ENCODE data around the gene KCNJ12.
A peak's percentile ranks its signal among the peaks of the same experiment; 100 is the strongest.

The KCNJ12 gene

DNA sequence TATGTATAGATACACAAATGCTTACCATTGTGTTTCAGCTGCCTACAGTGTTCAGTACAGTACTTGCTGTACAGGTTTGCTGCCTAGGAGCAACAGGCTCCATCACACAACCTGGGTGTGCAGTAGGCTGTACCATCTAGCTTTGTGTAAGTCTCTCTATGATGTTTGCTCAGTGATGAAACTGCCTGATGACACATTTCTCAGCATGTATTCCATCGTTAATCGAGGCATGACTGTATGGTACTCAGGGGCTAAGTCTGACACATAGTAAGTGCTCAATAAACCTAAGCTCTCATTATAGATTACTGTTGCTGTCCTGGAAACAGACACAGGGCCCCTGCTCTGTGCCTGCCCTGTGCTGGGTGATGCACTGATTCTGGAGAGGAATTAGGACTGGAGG lies 18.1 kb downstream of the KCNJ12 start (continued):
- TF ChIP-seq, protein P1, sequence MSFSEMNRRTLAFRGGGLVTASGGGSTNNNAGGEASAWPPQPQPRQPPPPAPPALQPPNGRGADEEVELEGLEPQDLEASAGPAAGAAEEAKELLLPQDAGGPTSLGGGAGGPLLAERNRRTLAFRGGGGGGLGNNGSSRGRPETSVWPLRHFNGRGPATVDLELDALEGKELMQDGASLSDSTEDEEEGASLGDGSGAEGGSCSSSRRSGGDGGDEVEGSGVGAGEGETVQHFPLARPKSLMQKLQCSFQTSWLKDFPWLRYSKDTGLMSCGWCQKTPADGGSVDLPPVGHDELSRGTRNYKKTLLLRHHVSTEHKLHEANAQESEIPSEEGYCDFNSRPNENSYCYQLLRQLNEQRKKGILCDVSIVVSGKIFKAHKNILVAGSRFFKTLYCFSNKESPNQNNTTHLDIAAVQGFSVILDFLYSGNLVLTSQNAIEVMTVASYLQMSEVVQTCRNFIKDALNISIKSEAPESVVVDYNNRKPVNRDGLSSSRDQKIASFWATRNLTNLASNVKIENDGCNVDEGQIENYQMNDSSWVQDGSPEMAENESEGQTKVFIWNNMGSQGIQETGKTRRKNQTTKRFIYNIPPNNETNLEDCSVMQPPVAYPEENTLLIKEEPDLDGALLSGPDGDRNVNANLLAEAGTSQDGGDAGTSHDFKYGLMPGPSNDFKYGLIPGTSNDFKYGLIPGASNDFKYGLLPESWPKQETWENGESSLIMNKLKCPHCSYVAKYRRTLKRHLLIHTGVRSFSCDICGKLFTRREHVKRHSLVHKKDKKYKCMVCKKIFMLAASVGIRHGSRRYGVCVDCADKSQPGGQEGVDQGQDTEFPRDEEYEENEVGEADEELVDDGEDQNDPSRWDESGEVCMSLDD (tag by site-specific recombination; IDR thresholded peaks at IDR 0.05), result no peak
- TF ChIP-seq ZIC2 (tag by site-specific recombination; IDR thresholded peaks at IDR 0.05), result peak; percentile 65
- TF ChIP-seq, protein P2, sequence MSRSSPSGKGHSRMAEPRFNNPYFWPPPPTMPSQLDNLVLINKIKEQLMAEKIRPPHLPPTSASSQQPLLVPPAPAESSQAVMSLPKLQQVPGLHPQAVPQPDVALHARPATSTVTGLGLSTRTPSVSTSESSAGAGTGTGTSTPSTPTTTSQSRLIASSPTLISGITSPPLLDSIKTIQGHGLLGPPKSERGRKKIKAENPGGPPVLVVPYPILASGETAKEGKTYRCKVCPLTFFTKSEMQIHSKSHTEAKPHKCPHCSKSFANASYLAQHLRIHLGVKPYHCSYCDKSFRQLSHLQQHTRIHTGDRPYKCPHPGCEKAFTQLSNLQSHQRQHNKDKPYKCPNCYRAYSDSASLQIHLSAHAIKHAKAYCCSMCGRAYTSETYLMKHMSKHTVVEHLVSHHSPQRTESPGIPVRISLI (tag by site-specific recombination; IDR thresholded peaks at IDR 0.05), result no peak
- no peak for TF ChIP-seq ZNF138 (tag by site-specific recombination; IDR thresholded peaks at IDR 0.05; ENCODE audit: borderline replicate concordance)
- no peak for TF ChIP-seq KLF9 (tag by site-specific recombination; IDR thresholded peaks at IDR 0.05; ENCODE audit: low read depth)
- TF ChIP-seq ZNF830 (tag by site-specific recombination; IDR thresholded peaks at IDR 0.05; ENCODE audit: low read depth), result no peak
- no peak for TF ChIP-seq ZNF10 (tag by site-specific recombination; IDR thresholded peaks at IDR 0.05)
- TF ChIP-seq, protein P3, sequence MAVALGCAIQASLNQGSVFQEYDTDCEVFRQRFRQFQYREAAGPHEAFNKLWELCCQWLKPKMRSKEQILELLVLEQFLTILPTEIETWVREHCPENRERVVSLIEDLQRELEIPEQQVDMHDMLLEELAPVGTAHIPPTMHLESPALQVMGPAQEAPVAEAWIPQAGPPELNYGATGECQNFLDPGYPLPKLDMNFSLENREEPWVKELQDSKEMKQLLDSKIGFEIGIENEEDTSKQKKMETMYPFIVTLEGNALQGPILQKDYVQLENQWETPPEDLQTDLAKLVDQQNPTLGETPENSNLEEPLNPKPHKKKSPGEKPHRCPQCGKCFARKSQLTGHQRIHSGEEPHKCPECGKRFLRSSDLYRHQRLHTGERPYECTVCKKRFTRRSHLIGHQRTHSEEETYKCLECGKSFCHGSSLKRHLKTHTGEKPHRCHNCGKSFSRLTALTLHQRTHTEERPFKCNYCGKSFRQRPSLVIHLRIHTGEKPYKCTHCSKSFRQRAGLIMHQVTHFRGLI (tag by site-specific recombination; IDR thresholded peaks at IDR 0.05), result no peak
- no peak for TF ChIP-seq ZNF433 (tag by site-specific recombination; IDR thresholded peaks at IDR 0.05; ENCODE audit: low read depth)
- TF ChIP-seq, protein P4, sequence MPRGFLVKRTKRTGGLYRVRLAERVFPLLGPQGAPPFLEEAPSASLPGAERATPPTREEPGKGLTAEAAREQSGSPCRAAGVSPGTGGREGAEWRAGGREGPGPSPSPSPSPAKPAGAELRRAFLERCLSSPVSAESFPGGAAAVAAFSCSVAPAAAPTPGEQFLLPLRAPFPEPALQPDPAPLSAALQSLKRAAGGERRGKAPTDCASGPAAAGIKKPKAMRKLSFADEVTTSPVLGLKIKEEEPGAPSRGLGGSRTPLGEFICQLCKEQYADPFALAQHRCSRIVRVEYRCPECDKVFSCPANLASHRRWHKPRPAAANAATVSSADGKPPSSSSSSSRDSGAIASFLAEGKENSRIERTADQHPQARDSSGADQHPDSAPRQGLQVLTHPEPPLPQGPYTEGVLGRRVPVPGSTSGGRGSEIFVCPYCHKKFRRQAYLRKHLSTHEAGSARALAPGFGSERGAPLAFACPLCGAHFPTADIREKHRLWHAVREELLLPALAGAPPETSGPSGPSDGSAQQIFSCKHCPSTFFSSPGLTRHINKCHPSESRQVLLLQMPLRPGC (tag by site-specific recombination; IDR thresholded peaks at IDR 0.05), result no peak
- no peak for TF ChIP-seq GLIS2 (tag by site-specific recombination; IDR thresholded peaks at IDR 0.05)

DNA sequence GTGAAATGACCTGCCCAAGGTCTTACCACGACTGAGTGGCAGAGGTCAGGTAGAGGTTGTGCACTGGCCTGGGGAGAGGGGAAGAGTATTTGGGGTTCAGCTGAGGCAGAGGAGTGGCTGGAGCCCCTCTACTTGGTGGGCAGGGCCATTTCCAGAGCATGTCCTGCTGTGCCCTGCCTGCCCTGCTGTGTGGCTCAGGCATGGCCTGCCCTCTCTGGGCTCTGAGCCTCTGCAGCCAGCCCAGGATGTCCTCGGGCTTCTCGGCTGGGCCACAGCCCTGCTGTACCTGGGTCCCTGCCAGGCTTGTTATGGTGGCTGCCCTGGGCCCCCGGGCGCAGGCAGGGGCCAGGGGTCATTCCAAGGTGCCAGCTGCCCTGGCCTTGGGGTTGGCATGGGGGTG lies 19.6 kb downstream of the KCNJ12 start:
- ChIA-PET POLR2A (interaction anchor here (0.6 kb wide), 1 partner anchor 78 kb away, joined by 3 read pairs; no protein-coding TSS in a partner anchor), CTCF (no interaction called here)
- TF ChIP-seq ZNF19 (tag by site-specific recombination; IDR thresholded peaks at IDR 0.05; ENCODE audit: low read depth) (no peak), ZBTB8A (tag by site-specific recombination; IDR thresholded peaks at IDR 0.05) (no peak), ZNF670 (tag by site-specific recombination; IDR thresholded peaks at IDR 0.05; ENCODE audit: low read depth) (no peak), PRDM1 (tag by site-specific recombination; IDR thresholded peaks at IDR 0.05) (no peak), ZNF707 (tag by site-specific recombination; IDR thresholded peaks at IDR 0.05) (no peak), ZNF391 (tag by site-specific recombination; IDR thresholded peaks at IDR 0.05; ENCODE audit: borderline replicate concordance, low read depth) (no peak), HOXD13 (CRISPR knock-in tag; IDR thresholded peaks at IDR 0.05; ENCODE audit: borderline replicate concordance) (no peak), ZNF701 (tag by site-specific recombination; IDR thresholded peaks at IDR 0.05) (no peak), ZNF48 (tag by site-specific recombination; IDR thresholded peaks at IDR 0.05) (no peak), ZNF626 (tag by site-specific recombination; IDR thresholded peaks at IDR 0.05) (no peak), ZBTB20 (tag by site-specific recombination; IDR thresholded peaks at IDR 0.05) (no peak), ZNF544 (tag by site-specific recombination; IDR thresholded peaks at IDR 0.05) (no peak), KLF10 (tag by site-specific recombination; IDR thresholded peaks at IDR 0.05) (no peak), TRIM28 (IDR thresholded peaks at IDR 0.05; ENCODE audit: borderline replicate concordance, low read length) (no peak), ZNF791 (tag by site-specific recombination; IDR thresholded peaks at IDR 0.05) (no peak)
- TF ChIP-seq, protein P5, sequence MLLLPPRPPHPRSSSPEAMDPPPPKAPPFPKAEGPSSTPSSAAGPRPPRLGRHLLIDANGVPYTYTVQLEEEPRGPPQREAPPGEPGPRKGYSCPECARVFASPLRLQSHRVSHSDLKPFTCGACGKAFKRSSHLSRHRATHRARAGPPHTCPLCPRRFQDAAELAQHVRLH (tag by site-specific recombination; IDR thresholded peaks at IDR 0.05), result no peak
- Histone ChIP-seq H3K4me1 (ENCODE audit: control insufficient read depth, insufficient read depth, low read length) (no peaks in the 10 kb centered on the region), H3K4me3 (ENCODE audit: low read depth, low read length) (no peak overlapping the region), H3K9me3 (ENCODE audit: control insufficient read depth, insufficient read depth, low read depth, low read length) (no peaks in the 10 kb centered on the region), H3K27ac (ENCODE audit: extremely low read depth, low read depth, low read length) (no peak overlapping the region), H3K36me3 (ENCODE audit: control insufficient read depth in 2 of 2, insufficient read depth in 1 of 2, low read length in 2 of 2) (no peaks in the 10 kb centered on the region)
